HepG2 (cell line): ENCODE measurements around the gene CCNF. TPM values are rescaled to one million over a fixed set of nuclear protein-coding genes. Genes with fewer than 3 reads are reported as not detected.

ENCODE experiments used
- AKAP8 ChIP-seq: sonication (generic); formaldehyde crosslinking; IDR thresholded peaks from 2 replicates; pipeline ENCODE4 v1.5.1; 2020; ENCODE audit warnings: mild to moderate bottlenecking, missing genetic modification reagents
- BORCS8-MEF2B ChIP-seq: sonication (generic); formaldehyde crosslinking; IDR thresholded peaks from 2 replicates; pipeline ENCODE4 v1.8.0; 2022; ENCODE audit warnings: mild to moderate bottlenecking, missing genetic modification reagents
- BRD4 ChIP-seq: sonication (generic); formaldehyde crosslinking; IDR thresholded peaks from 2 replicates; pipeline ENCODE4 v1.4.0; 2020; ENCODE audit warnings: missing genetic modification reagents
- CBFB ChIP-seq: sonication (generic); formaldehyde crosslinking; IDR thresholded peaks from 2 replicates; pipeline ENCODE4 v1.4.0; 2020; ENCODE audit warnings: missing genetic modification reagents
- HHEX ChIP-seq: IDR thresholded peaks from 2 replicates; pipeline ENCODE4 v1.6.1; 2016; ENCODE audit warnings: control low read depth
- JUN ChIP-seq: sonication (generic); formaldehyde crosslinking; IDR thresholded peaks from 2 replicates; pipeline ENCODE4 v1.4.0; 2020; ENCODE audit warnings: mild to moderate bottlenecking, missing genetic modification reagents
- MAFF ChIP-seq: IDR thresholded peaks from 2 replicates; pipeline ENCODE4 v1.6.1; 2011; ENCODE audit warnings: low read depth, low read length, improper control_type of control experiment
- MEF2D ChIP-seq: sonication (generic); formaldehyde crosslinking; IDR thresholded peaks from 2 replicates; pipeline ENCODE4 v1.5.1; 2020; ENCODE audit warnings: mild to moderate bottlenecking, missing genetic modification reagents
- NFYC ChIP-seq: IDR thresholded peaks from 2 replicates; pipeline ENCODE4 v1.6.1; 2016; ENCODE audit warnings: missing genetic modification reagents, missing compliant biosample characterization
- PHF20 ChIP-seq: sonication (generic); formaldehyde crosslinking; IDR thresholded peaks from 2 replicates; pipeline ENCODE4 v1.5.0; 2020; ENCODE audit warnings: mild to moderate bottlenecking, missing genetic modification reagents
- POLR2AphosphoS5 ChIP-seq: IDR thresholded peaks from 2 replicates; pipeline ENCODE4 v1.6.1; 2012; ENCODE audit warnings: low read depth, low read length
- RBAK ChIP-seq: sonication (generic); formaldehyde crosslinking; IDR thresholded peaks from 2 replicates; pipeline ENCODE4 v1.5.1; 2020; ENCODE audit warnings: mild to moderate bottlenecking, missing genetic modification reagents
- SIN3B ChIP-seq: fragments of 150-350 bp; IDR thresholded peaks from 2 replicates; pipeline ENCODE4 v1.6.1; 2014; ENCODE audit warnings: low read length
- SSRP1 ChIP-seq: IDR thresholded peaks from 2 replicates; pipeline ENCODE4 v1.6.1; 2016; ENCODE audit warnings: control low read depth
- TCF7 ChIP-seq: sonication (generic); IDR thresholded peaks from 2 replicates; pipeline ENCODE4 v1.6.1; 2016; ENCODE audit warnings: antibody characterized with exemption, low read depth
- THYN1 ChIP-seq: sonication (generic); formaldehyde crosslinking; IDR thresholded peaks from 2 replicates; pipeline ENCODE4 v1.8.1; 2023; ENCODE audit warnings: low read depth, mild to moderate bottlenecking, moderate library complexity, missing genetic modification reagents, borderline replicate concordance
- ZFP37 ChIP-seq: sonication (generic); formaldehyde crosslinking; IDR thresholded peaks from 2 replicates; pipeline ENCODE4 v1.4.0; 2020; ENCODE audit warnings: missing genetic modification reagents, borderline replicate concordance
- ZNF263 ChIP-seq: sonication (generic); formaldehyde crosslinking; IDR thresholded peaks from 2 replicates; pipeline ENCODE4 v1.4.0; 2020; ENCODE audit warnings: missing genetic modification reagents
- ZNF274 ChIP-seq: sonication (generic); formaldehyde crosslinking; IDR thresholded peaks from 2 replicates; pipeline ENCODE4 v1.5.1; 2020; ENCODE audit warnings: mild to moderate bottlenecking, missing genetic modification reagents
- ZNF468 ChIP-seq: sonication (generic); formaldehyde crosslinking; IDR thresholded peaks from 2 replicates; pipeline ENCODE4 v1.8.0; 2022; ENCODE audit warnings: mild to moderate bottlenecking, moderate library complexity, missing genetic modification reagents
- ZNF543 ChIP-seq: sonication (generic); formaldehyde crosslinking; IDR thresholded peaks from 2 replicates; pipeline ENCODE4 v1.4.0; 2020; ENCODE audit warnings: mild to moderate bottlenecking, missing genetic modification reagents
- ZNF619 ChIP-seq: sonication (generic); formaldehyde crosslinking; IDR thresholded peaks from 2 replicates; pipeline ENCODE4 v1.4.0; 2020; ENCODE audit warnings: mild to moderate bottlenecking, missing genetic modification reagents
- polyA plus RNA-seq, 8 experiments: library from polyadenylated mRNA; depleted of rRNA in 3 of 8; stranded (reverse) in 7 of 8; unstranded in 1 of 8; fragments of >200 nt; fragmentation: Illumina TruSeq in 4 of 8; extraction: Trizol in 4 of 8; gene quantifications; 2 replicates each; pipeline versions ENCODE4 v1.2.1 to v1.2.3, GENCODE V29; 2011 to 2016; ENCODE audit warnings: low read depth in 4 of 8, missing spikeins in 1 of 8, mixed read lengths in 1 of 8; ENCODE audit not compliant: insufficient read depth in 1 of 8
- total RNA-seq, 5 experiments: library from RNA; depleted of rRNA; stranded (reverse); fragments of >200 nt; fragmentation: Illumina TruSeq; extraction: Trizol; gene quantifications; 2 replicates each; pipeline ENCODE4 v1.2.3, GENCODE V29; 2016; ENCODE audit warnings: low read depth in 1 of 5
- TF ChIP-seq, protein P1 (sequence below): sonication (generic); formaldehyde crosslinking; IDR thresholded peaks from 2 replicates; pipeline ENCODE4 v1.4.0; 2020; ENCODE audit warnings: missing genetic modification reagents
- TF ChIP-seq, protein P2 (sequence below): IDR thresholded peaks from 2 replicates; pipeline ENCODE4 v1.6.1; 2018; ENCODE audit warnings: missing genetic modification reagents
- TF ChIP-seq, protein P3 (sequence below): sonication (generic); formaldehyde crosslinking; IDR thresholded peaks from 2 replicates; pipeline ENCODE4 v1.9.0; 2021; ENCODE audit warnings: missing genetic modification reagents, borderline replicate concordance
- TF ChIP-seq, protein P4 (sequence below): sonication (generic); formaldehyde crosslinking; IDR thresholded peaks from 2 replicates; pipeline ENCODE4 v1.8.0; 2022; ENCODE audit warnings: low read depth, missing genetic modification reagents
- TF ChIP-seq, protein P5 (sequence below): IDR thresholded peaks from 2 replicates; pipeline ENCODE4 v1.6.1; 2016

Gene CCNF
- total and polyA plus RNA-seq, 2 of the 13 experiments (the other 11 are each of a cell fraction or from before 2014, with no cell fraction given): 6.4 to 22.8 TPM

DNA sequence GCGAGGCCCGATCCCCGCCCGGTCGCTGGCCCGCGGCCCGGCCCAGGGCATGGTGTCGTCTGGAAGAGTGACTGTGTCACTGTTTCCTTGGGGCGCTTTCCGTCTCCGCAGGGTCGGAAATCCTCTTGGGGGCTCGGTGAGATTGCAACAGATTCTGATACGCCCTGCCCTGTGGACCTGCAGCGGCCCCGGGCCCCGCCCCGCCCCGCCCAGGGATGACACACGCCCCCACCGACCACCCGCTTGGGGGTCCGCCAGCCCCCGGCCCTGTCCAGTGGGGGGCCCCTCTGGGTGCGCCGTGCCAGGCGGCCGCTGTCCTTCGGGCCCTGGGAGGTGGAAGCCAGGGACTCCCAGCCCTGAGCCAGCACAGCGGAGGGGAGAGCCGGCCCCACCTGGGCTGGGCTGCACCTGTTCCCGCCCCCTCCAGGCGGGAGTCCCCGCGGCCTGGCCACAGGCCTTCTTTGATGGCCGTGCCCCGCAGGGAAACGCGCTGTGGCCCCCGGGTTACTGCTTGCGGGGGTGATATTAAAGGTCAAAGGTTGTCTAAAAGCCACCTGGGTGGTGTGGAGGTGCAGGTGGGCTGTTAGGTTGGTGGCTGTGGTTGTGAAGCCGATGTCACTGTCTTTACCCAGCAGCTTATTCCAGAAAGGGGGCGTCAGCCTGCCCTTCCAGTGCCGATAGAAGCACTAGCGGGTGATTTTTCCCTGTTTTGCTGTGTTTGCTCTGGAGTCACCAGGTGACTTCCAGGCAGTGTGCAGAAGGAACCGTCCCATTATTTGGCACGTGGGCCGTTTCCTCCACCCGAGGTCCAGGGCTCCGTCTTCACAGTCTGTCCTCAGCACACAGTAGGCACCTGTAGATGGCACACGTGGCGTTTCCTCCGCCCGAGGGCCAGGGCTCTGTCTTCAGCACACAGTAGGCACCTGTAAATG, 46.4 kb downstream of the CCNF start (continued):
- TF ChIP-seq, protein P1, sequence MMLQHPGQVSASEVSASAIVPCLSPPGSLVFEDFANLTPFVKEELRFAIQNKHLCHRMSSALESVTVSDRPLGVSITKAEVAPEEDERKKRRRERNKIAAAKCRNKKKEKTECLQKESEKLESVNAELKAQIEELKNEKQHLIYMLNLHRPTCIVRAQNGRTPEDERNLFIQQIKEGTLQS (CRISPR knock-in tag): no peak
- no peak for TF ChIP-seq SIN3B
- TF ChIP-seq POLR2AphosphoS5: no peak
- TF ChIP-seq THYN1 (CRISPR knock-in tag): no peak
- TF ChIP-seq, protein P2, sequence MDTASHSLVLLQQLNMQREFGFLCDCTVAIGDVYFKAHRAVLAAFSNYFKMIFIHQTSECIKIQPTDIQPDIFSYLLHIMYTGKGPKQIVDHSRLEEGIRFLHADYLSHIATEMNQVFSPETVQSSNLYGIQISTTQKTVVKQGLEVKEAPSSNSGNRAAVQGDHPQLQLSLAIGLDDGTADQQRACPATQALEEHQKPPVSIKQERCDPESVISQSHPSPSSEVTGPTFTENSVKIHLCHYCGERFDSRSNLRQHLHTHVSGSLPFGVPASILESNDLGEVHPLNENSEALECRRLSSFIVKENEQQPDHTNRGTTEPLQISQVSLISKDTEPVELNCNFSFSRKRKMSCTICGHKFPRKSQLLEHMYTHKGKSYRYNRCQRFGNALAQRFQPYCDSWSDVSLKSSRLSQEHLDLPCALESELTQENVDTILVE (CRISPR knock-in tag): no peak
- TF ChIP-seq, protein P3, sequence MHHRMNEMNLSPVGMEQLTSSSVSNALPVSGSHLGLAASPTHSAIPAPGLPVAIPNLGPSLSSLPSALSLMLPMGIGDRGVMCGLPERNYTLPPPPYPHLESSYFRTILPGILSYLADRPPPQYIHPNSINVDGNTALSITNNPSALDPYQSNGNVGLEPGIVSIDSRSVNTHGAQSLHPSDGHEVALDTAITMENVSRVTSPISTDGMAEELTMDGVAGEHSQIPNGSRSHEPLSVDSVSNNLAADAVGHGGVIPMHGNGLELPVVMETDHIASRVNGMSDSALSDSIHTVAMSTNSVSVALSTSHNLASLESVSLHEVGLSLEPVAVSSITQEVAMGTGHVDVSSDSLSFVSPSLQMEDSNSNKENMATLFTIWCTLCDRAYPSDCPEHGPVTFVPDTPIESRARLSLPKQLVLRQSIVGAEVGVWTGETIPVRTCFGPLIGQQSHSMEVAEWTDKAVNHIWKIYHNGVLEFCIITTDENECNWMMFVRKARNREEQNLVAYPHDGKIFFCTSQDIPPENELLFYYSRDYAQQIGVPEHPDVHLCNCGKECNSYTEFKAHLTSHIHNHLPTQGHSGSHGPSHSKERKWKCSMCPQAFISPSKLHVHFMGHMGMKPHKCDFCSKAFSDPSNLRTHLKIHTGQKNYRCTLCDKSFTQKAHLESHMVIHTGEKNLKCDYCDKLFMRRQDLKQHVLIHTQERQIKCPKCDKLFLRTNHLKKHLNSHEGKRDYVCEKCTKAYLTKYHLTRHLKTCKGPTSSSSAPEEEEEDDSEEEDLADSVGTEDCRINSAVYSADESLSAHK (CRISPR knock-in tag): no peak
- TF ChIP-seq AKAP8: no peak; the same call in 1 of the 2 replicates
- no peak for TF ChIP-seq SSRP1 (CRISPR knock-in tag)
- TF ChIP-seq ZNF263 (CRISPR knock-in tag): 0 out of 2 replicates have a peak, but pooled peaks have one; percentile 10
- TF ChIP-seq ZNF468 (CRISPR knock-in tag): no peak
- no peak for TF ChIP-seq PHF20 (CRISPR knock-in tag)
- TF ChIP-seq NFYC (CRISPR knock-in tag): no peak
- TF ChIP-seq JUN (CRISPR knock-in tag): no peak
- TF ChIP-seq ZFP37 (CRISPR knock-in tag): no peak
- no peak for TF ChIP-seq RBAK (CRISPR knock-in tag)
- no peak for TF ChIP-seq CBFB (CRISPR knock-in tag)
- no peak for TF ChIP-seq ZNF543
- 0 out of 2 replicates have a peak, but pooled peaks have one; percentile 1 for TF ChIP-seq ZNF619 (CRISPR knock-in tag)
- TF ChIP-seq MAFF: no peak
- no peak for TF ChIP-seq BRD4 (CRISPR knock-in tag)
- TF ChIP-seq BORCS8-MEF2B: no peak
- TF ChIP-seq MEF2D (CRISPR knock-in tag): no peak
- TF ChIP-seq TCF7: no peak
- TF ChIP-seq, protein P4, sequence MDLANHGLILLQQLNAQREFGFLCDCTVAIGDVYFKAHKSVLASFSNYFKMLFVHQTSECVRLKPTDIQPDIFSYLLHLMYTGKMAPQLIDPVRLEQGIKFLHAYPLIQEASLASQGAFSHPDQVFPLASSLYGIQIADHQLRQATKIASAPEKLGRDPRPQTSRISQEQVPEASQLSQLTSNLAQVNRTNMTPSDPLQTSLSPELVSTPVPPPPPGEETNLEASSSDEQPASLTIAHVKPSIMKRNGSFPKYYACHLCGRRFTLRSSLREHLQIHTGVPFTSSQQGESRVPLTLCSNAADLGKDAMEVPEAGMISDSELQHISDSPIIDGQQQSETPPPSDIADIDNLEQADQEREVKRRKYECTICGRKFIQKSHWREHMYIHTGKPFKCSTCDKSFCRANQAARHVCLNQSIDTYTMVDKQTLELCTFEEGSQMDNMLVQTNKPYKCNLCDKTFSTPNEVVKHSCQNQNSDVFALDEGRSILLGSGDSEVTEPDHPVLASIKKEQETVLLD (CRISPR knock-in tag): no peak
- TF ChIP-seq, protein P5, sequence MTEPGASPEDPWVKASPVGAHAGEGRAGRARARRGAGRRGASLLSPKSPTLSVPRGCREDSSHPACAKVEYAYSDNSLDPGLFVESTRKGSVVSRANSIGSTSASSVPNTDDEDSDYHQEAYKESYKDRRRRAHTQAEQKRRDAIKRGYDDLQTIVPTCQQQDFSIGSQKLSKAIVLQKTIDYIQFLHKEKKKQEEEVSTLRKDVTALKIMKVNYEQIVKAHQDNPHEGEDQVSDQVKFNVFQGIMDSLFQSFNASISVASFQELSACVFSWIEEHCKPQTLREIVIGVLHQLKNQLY: no peak
- no peak for TF ChIP-seq HHEX (CRISPR knock-in tag)
- no peak for TF ChIP-seq ZNF274 (CRISPR knock-in tag)
